ENCODE results near the gene PTPRO.

DNA sequence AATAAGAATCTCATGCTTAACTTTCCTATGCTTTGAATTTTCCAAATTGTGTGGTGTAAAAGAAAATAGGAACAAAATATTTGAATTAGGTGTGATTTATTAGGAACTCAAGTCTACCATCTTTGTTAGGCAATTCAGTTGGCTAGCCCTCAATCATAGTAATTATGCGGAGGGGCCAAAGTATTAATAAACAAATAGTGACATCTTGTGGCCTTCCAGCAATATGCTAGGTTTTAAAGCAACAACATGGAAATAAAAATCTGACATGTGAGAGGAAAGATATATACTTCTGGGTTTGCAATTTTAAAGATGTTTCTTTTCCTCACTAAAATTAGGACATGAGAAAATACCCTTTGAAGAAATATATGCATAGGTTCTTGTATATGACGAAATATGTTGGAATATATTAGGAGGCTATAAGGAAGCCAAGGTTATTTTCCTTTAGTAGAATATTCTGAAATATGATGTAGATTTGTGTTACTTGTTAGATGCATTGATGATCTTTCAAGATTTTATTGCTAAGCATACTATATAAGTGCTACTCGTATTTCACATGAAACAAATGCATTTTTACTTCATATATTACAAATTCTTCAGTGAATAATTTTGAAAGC is 200.4 kb downstream of the PTPRO start:
- TF ChIP-seq, protein P1, sequence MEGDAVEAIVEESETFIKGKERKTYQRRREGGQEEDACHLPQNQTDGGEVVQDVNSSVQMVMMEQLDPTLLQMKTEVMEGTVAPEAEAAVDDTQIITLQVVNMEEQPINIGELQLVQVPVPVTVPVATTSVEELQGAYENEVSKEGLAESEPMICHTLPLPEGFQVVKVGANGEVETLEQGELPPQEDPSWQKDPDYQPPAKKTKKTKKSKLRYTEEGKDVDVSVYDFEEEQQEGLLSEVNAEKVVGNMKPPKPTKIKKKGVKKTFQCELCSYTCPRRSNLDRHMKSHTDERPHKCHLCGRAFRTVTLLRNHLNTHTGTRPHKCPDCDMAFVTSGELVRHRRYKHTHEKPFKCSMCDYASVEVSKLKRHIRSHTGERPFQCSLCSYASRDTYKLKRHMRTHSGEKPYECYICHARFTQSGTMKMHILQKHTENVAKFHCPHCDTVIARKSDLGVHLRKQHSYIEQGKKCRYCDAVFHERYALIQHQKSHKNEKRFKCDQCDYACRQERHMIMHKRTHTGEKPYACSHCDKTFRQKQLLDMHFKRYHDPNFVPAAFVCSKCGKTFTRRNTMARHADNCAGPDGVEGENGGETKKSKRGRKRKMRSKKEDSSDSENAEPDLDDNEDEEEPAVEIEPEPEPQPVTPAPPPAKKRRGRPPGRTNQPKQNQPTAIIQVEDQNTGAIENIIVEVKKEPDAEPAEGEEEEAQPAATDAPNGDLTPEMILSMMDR (IDR thresholded peaks at IDR 0.05; ENCODE audit: low read depth, low read length): peak; percentile 35
- TF ChIP-seq, protein P2, sequence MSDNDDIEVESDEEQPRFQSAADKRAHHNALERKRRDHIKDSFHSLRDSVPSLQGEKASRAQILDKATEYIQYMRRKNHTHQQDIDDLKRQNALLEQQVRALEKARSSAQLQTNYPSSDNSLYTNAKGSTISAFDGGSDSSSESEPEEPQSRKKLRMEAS (IDR thresholded peaks at IDR 0.05; ENCODE audit: low read depth, low read length): no peak
- TF ChIP-seq POLR2A (IDR thresholded peaks at IDR 0.05; ENCODE audit: extremely low read depth, insufficient read length): no peak

Measured in NB4 (cell line).